Activated T-cell treated with anti-CD3 and anti-CD28 coated beads for 1 hour (primary cell): Measurements from ENCODE around the gene SLC49A4.

Experiments used
- DNase-seq: peaks from one replicate; pipeline ENCODE4 v3.0.0-alpha.2; 2020; ENCODE audit warnings: low read depth

Gene SLC49A4

GRCh38 chr3:122907471-122907870, 112.6 kb downstream of the SLC49A4 start:
- DNase-seq, result no peak

GRCh38 chr3:122908251-122908650, 113.4 kb downstream of the SLC49A4 start:
- DNase-seq, result no peak

- DNase-seq, result no peak
Observed at GRCh38 chr3:122911901-122912300, 117.0 kb downstream of the SLC49A4 start.

GRCh38 chr3:122912772-122913538, 118.1 kb downstream of the SLC49A4 start:
- no peak for DNase-seq

GRCh38 chr3:122913539-122914100, 118.8 kb downstream of the SLC49A4 start:
- no peak for DNase-seq

- DNase-seq, result no peak
Observed at GRCh38 chr3:122915300-122916055, 120.6 kb downstream of the SLC49A4 start.

- no peak for DNase-seq
Observed at GRCh38 chr3:122916084-122916483, 121.2 kb downstream of the SLC49A4 start.

- no peak for DNase-seq
Observed at GRCh38 chr3:122916580-122916979, 121.7 kb downstream of the SLC49A4 start.

- no peak for DNase-seq
Observed at GRCh38 chr3:122917412-122917811, 122.5 kb downstream of the SLC49A4 start.

GRCh38 chr3:122918576-122919290, 123.9 kb downstream of the SLC49A4 start:
- DNase-seq, result no peak

GRCh38 chr3:122919291-122919610, 124.4 kb downstream of the SLC49A4 start:
- no peak for DNase-seq

- DNase-seq, result no peak
Observed at GRCh38 chr3:122920986-122921385, 126.1 kb downstream of the SLC49A4 start.

GRCh38 chr3:122921791-122922651, 127.2 kb downstream of the SLC49A4 start:
- DNase-seq, result no peak

- no peak for DNase-seq
Observed at GRCh38 chr3:122923611-122924010, 128.7 kb downstream of the SLC49A4 start.

- DNase-seq, result no peak
Observed at GRCh38 chr3:122924056-122924455, 129.2 kb downstream of the SLC49A4 start.

- DNase-seq, result no peak
Observed at GRCh38 chr3:122925756-122926155, 130.9 kb downstream of the SLC49A4 start.

- no peak for DNase-seq
Observed at GRCh38 chr3:122926322-122926721, 131.5 kb downstream of the SLC49A4 start.

- DNase-seq, result no peak
Observed at GRCh38 chr3:122926811-122927210, 131.9 kb downstream of the SLC49A4 start.

GRCh38 chr3:122927726-122928125, 132.9 kb downstream of the SLC49A4 start:
- no peak for DNase-seq

- DNase-seq, result no peak
Observed at GRCh38 chr3:122928396-122929187, 133.7 kb downstream of the SLC49A4 start.
